ENCODE measurements around the gene SLC7A6. TPM values are rescaled to one million over a fixed set of nuclear protein-coding genes. Genes with fewer than 3 reads are reported as not detected.

SLC7A6 gene
- total and polyA plus RNA-seq, 3 experiments from 2014 or later: 18.7 to 94.9 (median 91.2) TPM

DNA sequence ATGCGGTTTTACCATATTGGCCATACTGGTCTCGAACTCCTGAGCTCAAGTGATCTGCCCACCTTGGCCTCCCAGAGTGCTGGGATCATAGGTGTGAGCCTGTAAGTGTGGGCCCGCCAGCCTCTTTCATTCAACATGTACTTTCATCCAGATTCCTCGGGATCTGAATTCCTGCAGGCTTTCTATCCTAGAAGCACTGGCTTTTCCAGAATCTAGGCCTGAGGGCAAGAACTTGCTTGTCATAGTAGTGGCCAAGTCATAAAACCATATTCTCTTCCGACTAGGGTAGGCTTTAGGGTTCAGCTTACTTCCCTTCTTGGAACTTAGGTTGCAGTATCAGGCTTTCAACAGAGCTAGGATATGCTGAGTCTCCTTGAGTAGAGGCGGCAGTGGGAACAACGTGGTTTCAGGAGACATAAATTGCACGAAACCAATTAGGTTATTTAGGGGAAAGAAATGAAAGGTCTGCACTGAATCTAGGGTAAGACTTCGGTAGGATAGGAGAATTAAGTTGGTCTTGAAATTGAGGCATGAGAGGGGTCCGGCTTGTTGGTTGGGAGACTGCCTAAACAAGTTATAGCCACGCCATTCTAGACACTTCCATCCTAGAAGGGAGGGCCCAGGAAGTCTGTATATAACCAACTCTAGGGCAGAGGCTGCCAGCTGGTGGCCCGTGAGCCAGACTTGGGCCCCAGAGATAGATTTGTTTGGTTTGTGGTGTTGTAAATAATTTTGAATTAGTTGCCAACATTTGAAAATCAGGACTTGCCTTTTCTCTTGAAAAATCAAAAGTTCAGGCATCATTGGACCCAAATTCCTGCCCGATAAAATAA is 15.6 kb downstream of the SLC7A6 start:
- Mint-ChIP-seq H3K27ac (peak overlapping the region; percentile 73 to 93 (median 84)), H3K9me3 (no peaks in the 10 kb centered on the region), H3K4me1 (peaks cover 63 to 75% (median 72%) of the 10 kb centered on the region in 3 donors), H3K36me3 (peaks cover 0 to 53% (median 28%) of the 10 kb centered on the region in 3 donors), H3K4me3 (peak overlapping the region in 3 of 7 donors; percentile 19 to 73 (median 50)), H3K27me3 (no peaks in the 10 kb centered on the region)
- Histone ChIP-seq H3K4me1 (ENCODE audit: insufficient read depth, low read length) (peaks cover 80% of the 10 kb centered on the region), H3K27ac (ENCODE audit: low read depth, low read length) (no peak overlapping the region), H3K36me3 (ENCODE audit: insufficient read depth, low read length) (peaks cover 12% of the 10 kb centered on the region), H3K27me3 (ENCODE audit: insufficient read depth, low read length, poor library complexity, severe bottlenecking) (no peaks in the 10 kb centered on the region), H3K9me3 (ENCODE audit: low read length) (no peaks in the 10 kb centered on the region), H3K4me3 (ENCODE audit: low read length) (no peak overlapping the region)
- CTCF ChIA-PET: interaction anchor here (0.9 to 22.1 kb wide), 2 partner anchors 18 to 47 kb away, joined by 6 to 319 read pairs; partner anchors contain the start of gene SLC7A6
- POLR2A ChIA-PET: interaction anchor here (0.6 to 1.0 kb wide), 2 partner anchors 15 to 40 kb away, joined by 3 to 4 read pairs; partner anchors contain the start of gene SLC7A6
- no peak for DNase-seq

DNA sequence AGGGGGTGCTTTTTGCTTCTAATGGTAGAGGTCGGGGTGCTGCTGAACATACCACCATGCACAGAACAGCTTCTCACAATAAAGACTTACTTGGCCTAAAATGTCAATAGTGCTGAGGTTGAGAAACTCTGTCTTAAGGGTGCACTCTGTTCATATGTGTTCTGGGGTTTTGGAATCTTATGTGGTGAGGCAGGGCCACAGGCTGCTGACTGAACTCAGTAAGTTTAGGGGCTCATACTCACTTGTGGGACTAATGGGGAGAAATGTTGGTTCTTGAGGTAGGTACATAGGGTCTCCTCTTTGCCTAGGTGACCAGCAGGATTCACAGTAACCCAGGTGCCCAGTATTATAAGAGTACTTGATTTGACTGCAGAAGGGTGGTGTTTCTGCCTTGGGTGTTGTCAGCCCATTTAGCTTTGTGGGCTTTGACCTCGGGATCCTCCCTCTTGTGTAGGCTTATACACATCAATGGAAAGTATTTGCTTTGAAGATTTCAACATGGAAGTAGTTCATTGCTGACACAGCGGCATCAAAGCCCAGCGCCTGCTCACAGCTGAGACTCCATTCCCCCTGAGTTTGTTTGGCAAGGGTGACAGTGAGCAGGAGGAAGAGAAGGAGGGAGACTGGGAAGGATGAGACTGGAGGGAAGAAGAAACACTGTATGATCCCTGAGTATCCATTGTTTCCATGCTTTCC is 17.2 kb downstream of the SLC7A6 start:
- H3K27ac Mint-ChIP-seq: peak overlapping the region; percentile 51 to 94 (median 87)
- CTCF ChIA-PET: interaction anchor here (0.6 to 22.1 kb wide), 2 partner anchors 10 to 20 kb away, joined by 4 to 319 read pairs; partner anchors contain the start of gene SLC7A6
- H3K4me3 ChIP-seq (ENCODE audit: low read length): peak overlapping the region; percentile 43
- H3K27me3 Mint-ChIP-seq: no peaks in the 10 kb centered on the region
- DNase-seq: peak in 1 of 5 donors; percentile 64
- H3K9me3 Mint-ChIP-seq: no peaks in the 10 kb centered on the region
- no peak overlapping the region for H3K27ac ChIP-seq (ENCODE audit: low read depth, low read length)
- peaks cover 80% of the 10 kb centered on the region for H3K4me1 ChIP-seq (ENCODE audit: insufficient read depth, low read length)
- peak overlapping the region; percentile 10 to 58 (median 46) for H3K4me3 Mint-ChIP-seq
- H3K4me1 Mint-ChIP-seq: peaks cover 64 to 73% (median 72%) of the 10 kb centered on the region in 3 donors
- H3K36me3 ChIP-seq (ENCODE audit: insufficient read depth, low read length): peaks cover 10% of the 10 kb centered on the region
- H3K36me3 Mint-ChIP-seq: peaks cover 0 to 48% (median 24%) of the 10 kb centered on the region in 3 donors
- no peaks in the 10 kb centered on the region for H3K9me3 ChIP-seq (ENCODE audit: low read length)
- POLR2A ChIA-PET: interaction anchor here (2.0 kb wide), 1 partner anchor 9 kb away, joined by 5 read pairs; no protein-coding TSS in a partner anchor
- no peaks in the 10 kb centered on the region for H3K27me3 ChIP-seq (ENCODE audit: insufficient read depth, low read length, poor library complexity, severe bottlenecking)

DNA sequence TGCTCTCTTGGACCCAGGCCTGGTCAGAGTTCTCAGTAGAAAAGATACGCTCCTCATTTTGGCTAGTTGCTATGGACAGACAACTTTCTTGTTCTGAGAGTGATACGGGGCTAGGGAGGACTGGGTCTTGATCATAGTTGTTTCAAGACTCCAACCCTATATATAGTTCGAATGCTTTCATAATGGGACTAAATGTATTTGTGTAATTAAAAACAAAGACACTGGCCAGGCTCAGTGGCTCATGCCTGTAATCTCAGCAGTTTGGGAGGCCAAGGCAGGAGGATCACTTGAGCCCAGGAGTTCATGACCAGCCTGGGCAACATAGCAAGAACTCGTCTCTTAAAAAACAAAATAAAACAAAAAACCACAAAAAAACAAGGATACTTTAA is 17.7 kb downstream of the SLC7A6 start:
- H3K27me3 Mint-ChIP-seq: no peaks in the 10 kb centered on the region
- Histone ChIP-seq H3K27ac (ENCODE audit: low read depth, low read length) (no peak overlapping the region), H3K36me3 (ENCODE audit: insufficient read depth, low read length) (peaks cover 10% of the 10 kb centered on the region), H3K4me1 (ENCODE audit: insufficient read depth, low read length) (peaks cover 80% of the 10 kb centered on the region), H3K9me3 (ENCODE audit: low read length) (no peaks in the 10 kb centered on the region), H3K4me3 (ENCODE audit: low read length) (peak overlapping the region; percentile 43), H3K27me3 (ENCODE audit: insufficient read depth, low read length, poor library complexity, severe bottlenecking) (no peaks in the 10 kb centered on the region)
- DNase-seq: no peak
- ChIA-PET CTCF (interaction anchor here (0.6 to 22.1 kb wide), 2 partner anchors 10 to 20 kb away, joined by 4 to 319 read pairs; partner anchors contain the start of gene SLC7A6), POLR2A (interaction anchor here (2.0 kb wide), 1 partner anchor 9 kb away, joined by 5 read pairs; no protein-coding TSS in a partner anchor)
- peaks cover 0 to 48% (median 25%) of the 10 kb centered on the region in 3 donors for H3K36me3 Mint-ChIP-seq
- peak overlapping the region; percentile 51 to 94 (median 88) for H3K27ac Mint-ChIP-seq
- H3K4me3 Mint-ChIP-seq: peak overlapping the region in 6 of 7 donors; percentile 10 to 58 (median 44)
- H3K9me3 Mint-ChIP-seq: no peaks in the 10 kb centered on the region
- peaks cover 67 to 76% (median 75%) of the 10 kb centered on the region in 3 donors for H3K4me1 Mint-ChIP-seq

DNA sequence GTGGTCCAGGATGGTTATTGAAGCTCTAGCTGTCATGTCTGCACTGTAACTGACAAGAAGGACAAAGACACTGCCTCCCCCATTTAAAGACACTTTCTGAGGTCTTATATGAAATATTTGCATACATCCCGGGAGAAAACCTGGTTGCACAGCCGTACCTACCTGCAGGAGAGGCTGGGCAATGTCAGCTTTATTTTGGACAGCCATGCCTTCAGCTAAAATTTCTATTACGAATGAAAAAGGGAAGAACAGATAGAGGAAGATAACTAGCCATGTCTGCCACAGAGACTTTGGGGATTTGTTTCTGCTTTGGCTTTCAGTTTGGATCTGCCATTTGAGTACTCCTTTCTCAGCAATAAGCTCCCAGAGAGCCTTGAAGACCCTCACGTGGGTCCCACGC is 19.0 kb downstream of the SLC7A6 start:
- CTCF ChIA-PET: interaction anchor here (1.3 to 22.1 kb wide), 8 partner anchors 10 to 56 kb away, joined by 3 to 319 read pairs (median 4); partner anchors contain the start of genes PRMT7, SLC7A6 and SLC7A6OS
- H3K9me3 Mint-ChIP-seq: no peaks in the 10 kb centered on the region
- no peak for DNase-seq
- POLR2A ChIA-PET: interaction anchor here (2.0 to 3.5 kb wide), 2 partner anchors 11 to 19 kb away, joined by 5 to 21 read pairs; partner anchors contain the start of gene SLC7A6
- H3K27me3 Mint-ChIP-seq: no peaks in the 10 kb centered on the region
- H3K27ac Mint-ChIP-seq: peak overlapping the region; percentile 80 to 98 (median 90)
- peaks cover 80 to 89% (median 87%) of the 10 kb centered on the region in 3 donors for H3K4me1 Mint-ChIP-seq
- peak overlapping the region; percentile 4 to 84 (median 65) for H3K4me3 Mint-ChIP-seq
- H3K4me3 ChIP-seq (ENCODE audit: low read length): no peak overlapping the region
- peaks cover 93% of the 10 kb centered on the region for H3K4me1 ChIP-seq (ENCODE audit: insufficient read depth, low read length)
- H3K36me3 Mint-ChIP-seq: peaks cover 0 to 60% (median 29%) of the 10 kb centered on the region in 3 donors
- H3K9me3 ChIP-seq (ENCODE audit: low read length): no peaks in the 10 kb centered on the region
- no peak overlapping the region for H3K27ac ChIP-seq (ENCODE audit: low read depth, low read length)
- H3K27me3 ChIP-seq (ENCODE audit: insufficient read depth, low read length, poor library complexity, severe bottlenecking): no peaks in the 10 kb centered on the region
- peaks cover 10% of the 10 kb centered on the region for H3K36me3 ChIP-seq (ENCODE audit: insufficient read depth, low read length)

DNA sequence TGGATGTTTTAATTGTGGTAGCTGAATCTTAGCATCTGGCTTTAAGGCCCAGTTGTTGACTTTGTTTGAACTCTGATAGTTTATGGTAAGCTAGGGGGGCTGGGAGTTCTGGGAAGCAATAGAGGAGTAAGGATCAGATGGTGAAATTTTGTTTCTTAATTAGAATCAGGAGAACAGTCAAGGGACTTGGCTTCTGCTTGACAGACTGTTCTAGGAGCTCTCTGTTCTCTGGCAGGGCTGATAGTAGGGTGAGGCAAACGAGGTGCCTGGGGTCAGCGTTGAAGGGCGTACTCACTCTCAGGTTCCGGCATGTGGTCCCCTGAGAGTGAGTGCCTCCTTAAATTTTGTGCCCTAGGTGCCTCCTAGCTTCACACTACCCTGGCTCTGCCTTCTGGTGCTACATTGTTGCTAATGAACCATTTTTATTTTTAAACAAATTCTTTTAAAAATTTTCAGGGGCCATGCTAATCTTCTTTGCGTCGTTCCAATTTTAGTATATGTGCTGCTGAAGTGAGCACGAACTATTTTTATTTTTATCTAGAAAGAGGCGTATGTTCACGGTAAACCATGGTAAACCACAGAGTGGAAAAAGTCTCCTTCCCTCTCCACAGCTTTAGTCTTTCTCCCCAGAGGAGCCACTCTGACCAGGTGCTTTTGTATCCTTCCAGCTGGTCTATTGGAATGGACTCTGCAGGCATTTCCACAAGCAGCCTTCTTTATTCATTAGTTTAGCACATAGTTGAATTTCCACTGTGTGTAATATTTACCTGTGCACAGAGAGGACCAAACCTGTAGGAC is 19.7 kb downstream of the SLC7A6 start:
- peak overlapping the region; percentile 28 for H3K4me3 ChIP-seq (ENCODE audit: low read length)
- peaks cover 99% of the 10 kb centered on the region for H3K4me1 ChIP-seq (ENCODE audit: insufficient read depth, low read length)
- peaks cover 10% of the 10 kb centered on the region for H3K36me3 ChIP-seq (ENCODE audit: insufficient read depth, low read length)
- H3K9me3 ChIP-seq (ENCODE audit: low read length): no peaks in the 10 kb centered on the region
- Mint-ChIP-seq H3K27ac (peak overlapping the region; percentile 80 to 98 (median 90)), H3K4me3 (peak overlapping the region; percentile 56 to 84 (median 75)), H3K27me3 (no peaks in the 10 kb centered on the region), H3K36me3 (peaks cover 0 to 60% (median 29%) of the 10 kb centered on the region in 3 donors), H3K9me3 (no peaks in the 10 kb centered on the region), H3K4me1 (peaks cover 84 to 91% (median 90%) of the 10 kb centered on the region in 3 donors)
- CTCF ChIA-PET: interaction anchor here (1.3 to 22.1 kb wide), 10 partner anchors 8 to 55 kb away, joined by 3 to 319 read pairs (median 4); partner anchors contain the start of genes PRMT7, SLC7A6 and SLC7A6OS
- peak overlapping the region; percentile 3 for H3K27ac ChIP-seq (ENCODE audit: low read depth, low read length)
- H3K27me3 ChIP-seq (ENCODE audit: insufficient read depth, low read length, poor library complexity, severe bottlenecking): no peaks in the 10 kb centered on the region
- POLR2A ChIA-PET: interaction anchor here (0.7 to 3.5 kb wide), 4 partner anchors 12 to 19 kb away, joined by 3 to 21 read pairs (median 7); partner anchors contain the start of gene SLC7A6
- DNase-seq: no peak

DNA sequence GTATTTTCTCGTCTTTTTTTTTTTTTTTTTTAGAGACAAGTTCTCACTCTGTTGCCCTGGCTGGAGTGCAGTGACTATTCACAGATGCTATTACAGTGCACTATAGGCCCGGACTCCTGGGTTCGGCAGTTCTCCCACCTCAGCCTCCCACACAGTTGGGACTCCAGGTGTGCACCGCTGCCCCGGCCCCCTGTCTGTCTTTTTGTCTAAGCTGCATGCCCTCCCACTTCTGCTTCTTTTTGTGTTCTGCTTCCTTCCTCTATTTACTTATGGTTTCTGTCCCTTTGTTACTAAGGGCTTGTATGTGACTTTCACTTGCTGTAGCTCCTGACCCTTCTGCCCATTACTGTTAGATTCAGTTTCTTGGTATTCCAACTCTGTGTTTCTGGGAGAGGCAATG is 20.5 kb downstream of the SLC7A6 start:
- Mint-ChIP-seq H3K27me3 (no peaks in the 10 kb centered on the region), H3K9me3 (no peaks in the 10 kb centered on the region), H3K36me3 (peaks cover 0 to 61% (median 31%) of the 10 kb centered on the region in 3 donors), H3K4me3 (peak overlapping the region; percentile 56 to 84 (median 75)), H3K27ac (peak overlapping the region; percentile 80 to 98 (median 90)), H3K4me1 (peaks cover 89 to 92% (median 92%) of the 10 kb centered on the region in 3 donors)
- Histone ChIP-seq H3K4me3 (ENCODE audit: low read length) (peak overlapping the region; percentile 57), H3K36me3 (ENCODE audit: insufficient read depth, low read length) (peaks cover 10% of the 10 kb centered on the region), H3K4me1 (ENCODE audit: insufficient read depth, low read length) (peaks cover 99% of the 10 kb centered on the region), H3K27ac (ENCODE audit: low read depth, low read length) (no peak overlapping the region), H3K9me3 (ENCODE audit: low read length) (no peaks in the 10 kb centered on the region), H3K27me3 (ENCODE audit: insufficient read depth, low read length, poor library complexity, severe bottlenecking) (no peaks in the 10 kb centered on the region)
- ChIA-PET POLR2A (interaction anchor here (0.7 to 3.5 kb wide), 6 partner anchors 9 to 26 kb away, joined by 3 to 21 read pairs (median 7); partner anchors contain the start of genes PRMT7, SLC7A6 and SLC7A6OS), CTCF (interaction anchor here (1.5 to 22.1 kb wide), 7 partner anchors 8 to 44 kb away, joined by 3 to 319 read pairs (median 10); partner anchors contain the start of genes PRMT7, SLC7A6 and SLC7A6OS)
- DNase-seq: peak in 1 of 5 donors; percentile 39

Data from CD8-positive, alpha-beta memory T cell (primary cell).